Stomach (tissue), 9 donors: ENCODE data around the gene SCRG1. TPM values are rescaled to one million over a fixed set of nuclear protein-coding genes. Genes with fewer than 3 reads are reported as not detected.

Experiments used
- DNase-seq, 2 donors: peaks; one replicate each; pipeline versions ENCODE4 v3.0.0 to v3.0.0-alpha.2; 2013 to 2019
- H3K27ac ChIP-seq, 5 donors: fragments of 200-600 bp in 4 of 5; sonication (generic) in 4 of 5; one replicate each; pipeline ENCODE4 v1.5.1; 2013 to 2019; ENCODE audit warnings: mild to moderate bottlenecking in 1 of 5, moderate library complexity in 1 of 5
- H3K27me3 ChIP-seq, 3 donors: fragments of 200-600 bp; sonication (generic); one replicate each; pipeline ENCODE4 v1.5.1; 2017 to 2019; ENCODE audit warnings: mixed run types in 1 of 3
- H3K36me3 ChIP-seq, 4 donors: fragments of 200-600 bp; sonication (generic); 1 replicate in 3 of 4; 2 replicates in 1 of 4; pipeline ENCODE4 v1.5.1; 2016 to 2019
- H3K4me1 ChIP-seq, 4 donors: fragments of 200-600 bp; sonication (generic); one replicate each; pipeline ENCODE4 v1.5.1; 2016 to 2019
- H3K4me3 ChIP-seq, 4 donors: fragments of 200-600 bp; sonication (generic) in 3 of 4; one replicate each; pipeline ENCODE4 v1.5.1; 2016 to 2019; ENCODE audit warnings: mild to moderate bottlenecking in 1 of 4
- H3K9me3 ChIP-seq, 4 donors: fragments of 200-600 bp; sonication (generic); one replicate each; pipeline ENCODE4 v1.5.1; 2016 to 2019
- EP300 ChIP-seq: sonication (generic); formaldehyde crosslinking; IDR thresholded peaks from one replicate; pipeline ENCODE4 v1.6.1; 2017; ENCODE audit warnings: antibody characterized with exemption
- POLR2A ChIP-seq, 4 donors: fragments of 450-650 bp; IDR thresholded peaks; one replicate each; pipeline ENCODE4 v1.6.1; 2016; ENCODE audit warnings: antibody characterized with exemption in 4 of 4, control low read depth in 2 of 4, mild to moderate bottlenecking in 1 of 4, moderate library complexity in 1 of 4
- POLR2AphosphoS5 ChIP-seq, 3 donors: sonication (generic); formaldehyde crosslinking; IDR thresholded peaks; one replicate each; pipeline ENCODE4 v1.6.1; 2016; ENCODE audit warnings: antibody characterized with exemption in 3 of 3
- WGBS, 5 donors: extraction: QIAGEN DNeasy Blood & Tissue Kit in 3 of 5; methylation state at CpG; one replicate each; pipeline versions ENCODE4 v1.1.5 to v1.1.7; 2013 to 2018; 5-methylcytosine and 5-hydroxymethylcytosine counted together
- intact Hi-C: fragments of 100-400 bp; cut with DNase I; formaldehyde crosslinking; loops from one replicate; pipeline ENCODE4 v1.15.1; 2023; ENCODE audit warnings: low total_unique reads
- polyA plus RNA-seq, 3 donors: library from polyadenylated mRNA; stranded (reverse); fragments of 200-250 nt; gene quantifications; one replicate each; pipeline ENCODE4 v1.2.3, GENCODE V29; 2013
- total RNA-seq, 5 donors: library from RNA; depleted of rRNA; stranded (reverse); fragments of >200 nt; gene quantifications; one replicate each; pipeline versions ENCODE4 v1.1.0 to v1.2.3, GENCODE V29; 2014 to 2016
- TF ChIP-seq, protein P1 (sequence below), 7 experiments: fragments of 450-650 bp in 4 of 7; fragments of 200-600 bp in 3 of 7; sonication (generic) in 3 of 7; IDR thresholded peaks; one replicate each; pipeline ENCODE4 v1.5.1; 2016 to 2019; ENCODE audit warnings: antibody characterized with exemption in 7 of 7, control low read depth in 2 of 7, mild to moderate bottlenecking in 1 of 7
- donor health status: healthy with polysubstance abuse.
- donor health status: Bipolar disorder and iron deficiency.
- donor health status: healthy.

SCRG1 gene
- total and polyA plus RNA-seq, 8 donors: 0.19 to 3.1 (median 0.92) TPM; not detected in 1

DNA sequence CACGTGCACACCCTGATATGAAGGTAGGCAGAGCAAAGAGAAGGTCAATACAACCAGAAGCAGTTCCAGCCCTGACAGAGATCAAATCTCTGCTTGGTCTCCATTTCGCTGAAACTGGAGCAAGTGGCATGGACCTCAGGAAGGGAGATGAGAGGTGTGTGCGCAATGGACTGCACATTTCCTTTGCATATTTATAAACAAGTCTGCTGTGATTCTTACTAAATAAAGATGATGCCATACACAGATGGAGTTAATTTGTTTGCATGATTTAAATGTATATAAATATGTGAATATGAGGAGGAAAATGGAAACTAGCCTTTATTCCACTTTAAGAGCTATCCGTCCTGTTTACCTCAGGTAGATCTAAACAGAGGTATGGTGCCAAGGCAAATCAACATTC lies 2.1 kb upstream of the SCRG1 start:
- Histone ChIP-seq H3K4me1 (peaks cover 0 to 14% (median 5%) of the 10 kb centered on the region in 4 donors), H3K4me3 (no peak overlapping the region), H3K36me3 (peaks cover 0 to 7% (median 3%) of the 10 kb centered on the region in 4 donors), H3K27ac (no peak overlapping the region), H3K9me3 (no peaks in the 10 kb centered on the region), H3K27me3 (no peaks in the 10 kb centered on the region)
- TF ChIP-seq POLR2A (IDR thresholded peaks at IDR 0.05): no peak
- no peak for TF ChIP-seq EP300
- TF ChIP-seq, protein P1, sequence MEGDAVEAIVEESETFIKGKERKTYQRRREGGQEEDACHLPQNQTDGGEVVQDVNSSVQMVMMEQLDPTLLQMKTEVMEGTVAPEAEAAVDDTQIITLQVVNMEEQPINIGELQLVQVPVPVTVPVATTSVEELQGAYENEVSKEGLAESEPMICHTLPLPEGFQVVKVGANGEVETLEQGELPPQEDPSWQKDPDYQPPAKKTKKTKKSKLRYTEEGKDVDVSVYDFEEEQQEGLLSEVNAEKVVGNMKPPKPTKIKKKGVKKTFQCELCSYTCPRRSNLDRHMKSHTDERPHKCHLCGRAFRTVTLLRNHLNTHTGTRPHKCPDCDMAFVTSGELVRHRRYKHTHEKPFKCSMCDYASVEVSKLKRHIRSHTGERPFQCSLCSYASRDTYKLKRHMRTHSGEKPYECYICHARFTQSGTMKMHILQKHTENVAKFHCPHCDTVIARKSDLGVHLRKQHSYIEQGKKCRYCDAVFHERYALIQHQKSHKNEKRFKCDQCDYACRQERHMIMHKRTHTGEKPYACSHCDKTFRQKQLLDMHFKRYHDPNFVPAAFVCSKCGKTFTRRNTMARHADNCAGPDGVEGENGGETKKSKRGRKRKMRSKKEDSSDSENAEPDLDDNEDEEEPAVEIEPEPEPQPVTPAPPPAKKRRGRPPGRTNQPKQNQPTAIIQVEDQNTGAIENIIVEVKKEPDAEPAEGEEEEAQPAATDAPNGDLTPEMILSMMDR (IDR thresholded peaks at IDR 0.05): no peak
- no peak for TF ChIP-seq POLR2AphosphoS5 (IDR thresholded peaks at IDR 0.05)
- no peak for DNase-seq
- WGBS, 5 donors: 82 to 91% (median 88%) methylated on average over 4 of the region's 4 CpGs
- intact Hi-C loops: no loop called here

DNA sequence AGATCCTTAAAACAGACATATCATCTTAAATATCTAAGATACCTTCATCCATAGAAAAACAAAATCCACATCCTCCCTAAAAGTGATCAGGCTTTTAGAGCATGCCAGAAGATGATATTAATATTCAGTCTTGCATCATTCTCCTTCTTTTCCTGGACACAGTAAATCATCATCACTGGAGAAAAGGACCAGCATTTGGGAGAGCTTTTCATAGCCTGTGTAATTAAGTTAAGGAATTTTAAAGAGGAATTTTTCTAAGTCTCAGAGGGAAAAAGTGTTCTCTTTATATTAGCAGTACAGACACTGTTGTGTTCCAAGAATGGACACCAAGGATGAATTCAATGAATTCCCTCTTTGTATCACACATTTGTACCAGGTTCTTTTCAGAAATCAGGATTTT lies 696 bp downstream of the SCRG1 start:
- no peak for TF ChIP-seq EP300
- no peak for TF ChIP-seq POLR2A (IDR thresholded peaks at IDR 0.05)
- TF ChIP-seq, protein P1 (IDR thresholded peaks at IDR 0.05): no peak
- TF ChIP-seq POLR2AphosphoS5 (IDR thresholded peaks at IDR 0.05): no peak
- H3K36me3 ChIP-seq: peaks cover 0 to 18% (median 1%) of the 10 kb centered on the region in 4 donors
- H3K27ac ChIP-seq: peak overlapping the region in 1 of 5 donors; percentile 2
- peaks cover 0 to 14% (median 5%) of the 10 kb centered on the region in 4 donors for H3K4me1 ChIP-seq
- no peak for DNase-seq
- H3K4me3 ChIP-seq: no peak overlapping the region
- H3K9me3 ChIP-seq: no peaks in the 10 kb centered on the region
- no peaks in the 10 kb centered on the region for H3K27me3 ChIP-seq
- intact Hi-C loops: no loop called here

DNA sequence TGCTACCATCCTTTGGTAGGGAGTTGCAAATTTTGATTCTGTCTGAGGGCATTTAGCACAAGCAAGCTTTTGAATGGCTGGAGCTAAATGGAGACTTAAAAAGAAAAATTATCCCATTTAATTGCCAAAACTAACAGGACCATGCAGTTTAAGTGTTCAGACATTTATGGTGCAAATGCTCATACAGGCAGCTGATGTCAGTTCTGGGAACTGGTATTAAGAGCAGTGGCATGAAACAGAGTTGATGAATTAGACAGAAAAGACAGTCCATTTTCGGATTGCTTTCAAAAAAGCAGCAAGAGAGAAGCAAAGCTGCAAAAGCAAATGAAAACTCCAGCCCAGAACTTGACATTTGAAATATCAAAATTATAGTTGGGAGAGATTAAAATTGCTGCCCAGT lies 1.3 kb downstream of the SCRG1 start:
- peaks cover 0 to 14% (median 5%) of the 10 kb centered on the region in 4 donors for H3K4me1 ChIP-seq
- intact Hi-C loops: no loop called here
- peaks cover 0 to 21% (median 3%) of the 10 kb centered on the region in 4 donors for H3K36me3 ChIP-seq
- H3K27ac ChIP-seq: peak overlapping the region in 1 of 5 donors; percentile 2
- no peak for DNase-seq
- no peaks in the 10 kb centered on the region for H3K27me3 ChIP-seq
- WGBS, 5 donors: 70 to 87% (median 81%) methylated on average over 1 of the region's 1 CpG
- no peaks in the 10 kb centered on the region for H3K9me3 ChIP-seq
- TF ChIP-seq EP300 (no peak), POLR2A (IDR thresholded peaks at IDR 0.05) (no peak), POLR2AphosphoS5 (IDR thresholded peaks at IDR 0.05) (no peak)
- TF ChIP-seq, protein P1 (IDR thresholded peaks at IDR 0.05): no peak
- no peak overlapping the region for H3K4me3 ChIP-seq

DNA sequence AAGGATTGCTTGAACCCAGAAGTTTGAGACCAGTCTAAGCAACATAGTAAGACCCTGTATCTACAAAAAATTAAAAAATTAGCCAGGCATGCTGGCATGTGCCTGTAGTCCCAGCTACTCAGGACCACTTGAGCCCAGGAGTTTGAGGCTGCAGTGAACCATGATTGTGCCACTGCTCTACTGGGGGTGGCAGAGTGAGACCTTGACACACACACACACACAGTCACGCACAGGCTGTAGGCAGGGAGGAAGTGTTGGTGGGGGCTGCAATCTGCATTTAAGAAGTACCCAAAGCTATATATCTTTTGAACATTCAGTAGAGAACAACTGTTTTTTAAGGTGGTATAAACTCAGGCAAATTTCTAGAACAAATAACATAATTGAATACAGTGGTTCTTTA lies 7.2 kb downstream of the SCRG1 start:
- Histone ChIP-seq H3K36me3 (peaks cover 0 to 23% (median 6%) of the 10 kb centered on the region in 4 donors), H3K4me3 (no peak overlapping the region), H3K9me3 (no peaks in the 10 kb centered on the region), H3K27ac (no peak overlapping the region), H3K4me1 (no peaks in the 10 kb centered on the region), H3K27me3 (no peaks in the 10 kb centered on the region)
- TF ChIP-seq, protein P1 (IDR thresholded peaks at IDR 0.05): no peak
- TF ChIP-seq POLR2A (IDR thresholded peaks at IDR 0.05): no peak
- no peak for TF ChIP-seq POLR2AphosphoS5 (IDR thresholded peaks at IDR 0.05)
- TF ChIP-seq EP300: no peak
- intact Hi-C loops: no loop called here
- WGBS, 5 donors: 92 to 100% (median 95%) methylated on average over 1 of the region's 1 CpG
- no peak for DNase-seq
